Fibroblast of skin of right biceps (primary cell): ENCODE measurements around the gene LRRC75A.
"Not testable (repeated sequence)": the region's sequence is repeated elsewhere in the genome, so short reads cannot be mapped to it uniquely, and the experiment has no call there.

ENCODE experiments used
- DNase-seq: peaks from one replicate; pipeline ENCODE4 v3.0.0-alpha.2; 2013

The LRRC75A gene

DNA sequence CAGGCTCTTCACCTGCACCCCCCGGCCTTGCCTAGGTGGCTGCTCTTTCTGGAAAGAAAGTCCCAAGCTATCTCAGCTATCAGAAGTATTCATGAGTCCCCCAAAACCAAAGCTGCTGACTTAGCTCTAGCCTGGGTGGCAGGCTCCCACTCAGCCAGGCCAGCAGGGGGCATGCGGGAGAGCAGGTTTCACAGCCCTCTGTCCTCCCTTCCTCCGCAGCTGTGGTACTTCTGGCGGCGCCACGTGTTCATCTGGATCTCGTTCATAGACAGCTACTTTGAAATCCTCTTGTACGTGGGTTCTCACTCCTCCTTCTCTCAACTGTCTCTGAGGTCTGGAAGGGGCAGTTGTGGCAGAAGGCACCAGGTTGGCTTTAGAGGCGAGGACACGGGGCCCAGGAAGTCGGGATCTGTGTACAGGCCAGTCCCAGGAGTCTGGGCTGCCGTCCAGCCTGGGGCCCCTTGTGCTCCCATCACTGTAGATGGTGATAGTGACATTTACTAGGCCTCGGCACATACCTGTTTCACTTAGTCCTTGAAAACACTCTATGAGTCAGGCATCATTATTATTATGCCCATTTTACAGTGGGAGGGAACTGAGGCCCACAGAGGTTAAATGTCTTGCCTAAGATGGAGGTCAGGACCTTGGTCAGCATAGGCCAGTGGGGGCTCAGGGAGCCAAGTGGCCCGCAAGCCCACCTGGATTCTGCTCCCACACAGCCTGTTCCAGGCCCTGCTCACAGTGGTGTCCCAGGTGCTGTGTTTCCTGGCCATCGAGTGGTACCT lies 63.7 kb downstream of the LRRC75A start:
- DNase-seq, result peak; percentile 73

DNA sequence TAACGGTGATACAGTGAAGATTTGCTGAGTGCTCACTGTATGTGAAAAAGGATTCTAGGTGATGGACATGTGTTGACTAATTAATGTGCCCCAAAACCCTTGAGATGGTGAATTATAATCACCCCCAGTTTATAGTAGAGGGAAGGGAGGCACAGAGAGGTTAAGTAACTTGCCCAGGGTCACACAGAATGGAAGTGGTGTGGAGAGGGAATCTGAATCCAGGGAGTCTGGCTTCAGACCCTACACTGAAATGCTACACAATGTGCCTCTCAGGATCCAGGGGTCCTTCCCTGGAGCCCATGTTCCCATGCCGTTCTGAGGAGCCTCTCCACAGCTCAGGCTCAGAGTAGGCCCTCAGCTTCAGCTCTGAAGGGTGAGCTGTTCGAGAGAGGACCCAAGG lies 65.0 kb downstream of the LRRC75A start:
- DNase-seq, result no peak

DNA sequence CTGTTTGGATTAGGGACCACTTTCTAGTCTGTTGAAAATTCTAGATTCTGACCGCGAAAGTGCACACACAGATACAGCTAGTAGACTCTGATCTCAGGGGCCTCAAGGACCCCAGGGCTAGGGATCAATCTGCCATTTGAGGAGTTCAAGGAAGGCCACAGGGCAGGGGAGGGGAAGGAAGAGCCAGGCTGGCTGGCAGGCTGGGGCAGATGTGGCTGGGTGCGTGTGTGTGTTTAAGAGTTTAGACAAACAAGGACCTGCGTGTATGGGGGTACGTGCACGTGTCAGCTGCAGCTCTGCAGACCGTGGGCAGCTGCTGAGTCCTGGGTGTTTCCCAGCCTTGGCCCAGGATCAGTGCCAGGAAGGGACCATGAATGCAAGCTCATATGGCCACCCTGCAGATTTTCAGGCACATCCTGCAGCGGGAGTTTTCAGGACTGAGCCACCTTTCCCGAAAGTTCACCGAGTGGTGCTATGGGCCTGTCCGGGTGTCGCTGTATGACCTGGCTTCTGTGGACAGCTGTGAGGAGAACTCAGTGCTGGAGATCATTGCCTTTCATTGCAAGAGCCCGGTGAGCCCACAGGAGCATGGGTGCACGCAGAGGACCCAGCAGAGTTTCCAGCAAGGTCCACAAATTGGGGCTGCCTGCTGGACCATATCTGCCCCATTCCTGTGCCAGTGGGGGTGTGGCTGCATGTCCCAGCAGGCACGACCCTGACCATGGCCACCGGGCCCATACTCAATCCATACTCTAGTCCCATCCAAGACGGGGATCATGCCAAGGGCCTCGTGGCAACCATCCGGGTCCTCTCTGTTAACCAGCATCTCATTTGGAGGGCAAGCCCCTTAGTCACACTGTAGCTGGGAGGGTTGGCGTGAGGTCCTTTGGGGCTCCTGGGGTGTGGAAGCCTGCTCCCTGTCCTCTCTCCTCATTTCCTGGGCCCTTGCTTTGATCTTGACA lies 66.0 kb downstream of the LRRC75A start:
- no peak for DNase-seq

DNA sequence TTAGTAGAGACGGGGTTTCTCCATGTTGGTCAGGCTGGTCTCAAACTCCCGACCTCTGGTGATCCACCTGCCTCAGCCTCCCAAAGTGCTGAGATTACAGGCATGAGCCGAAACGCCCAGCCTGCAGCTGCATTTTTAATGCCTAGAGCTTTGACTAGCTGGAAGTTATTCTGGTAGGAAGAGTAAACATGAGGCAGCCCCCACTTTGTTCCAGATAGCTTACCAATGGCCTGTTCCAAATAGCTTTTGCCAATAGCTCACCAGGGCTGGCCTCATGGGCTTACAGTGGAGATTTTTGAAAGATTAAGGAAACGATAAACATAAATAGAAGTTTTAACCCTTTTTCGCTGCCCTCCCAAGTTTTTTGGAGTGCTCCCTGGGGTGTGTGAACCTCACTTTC lies 66.8 kb downstream of the LRRC75A start:
- no peak for DNase-seq

DNA sequence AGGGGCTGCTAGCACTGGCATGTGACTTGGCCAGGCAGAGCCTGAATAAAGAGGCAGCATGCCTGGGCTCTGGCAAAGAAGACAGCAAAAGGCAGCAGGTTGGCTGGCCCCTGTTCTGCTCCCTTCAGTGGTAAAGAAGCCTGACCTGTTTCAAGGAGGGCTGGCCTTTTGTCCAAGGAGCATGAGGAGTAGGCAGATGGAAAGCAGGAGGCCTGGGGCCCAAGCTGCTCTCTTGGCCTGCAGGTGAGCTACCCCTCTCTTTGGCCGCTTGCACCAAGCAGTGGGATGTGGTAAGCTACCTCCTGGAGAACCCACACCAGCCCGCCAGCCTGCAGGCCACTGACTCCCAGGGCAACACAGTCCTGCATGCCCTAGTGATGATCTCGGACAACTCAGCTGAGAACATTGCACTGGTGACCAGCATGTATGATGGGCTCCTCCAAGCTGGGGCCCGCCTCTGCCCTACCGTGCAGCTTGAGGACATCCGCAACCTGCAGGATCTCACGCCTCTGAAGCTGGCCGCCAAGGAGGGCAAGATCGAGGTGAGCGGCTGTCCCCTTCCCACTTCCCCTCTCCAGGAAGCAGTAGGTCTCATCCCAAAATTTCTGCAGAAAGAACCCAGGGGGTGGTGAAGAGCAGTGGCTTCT lies 68.6 kb downstream of the LRRC75A start:
- DNase-seq, result no peak

DNA sequence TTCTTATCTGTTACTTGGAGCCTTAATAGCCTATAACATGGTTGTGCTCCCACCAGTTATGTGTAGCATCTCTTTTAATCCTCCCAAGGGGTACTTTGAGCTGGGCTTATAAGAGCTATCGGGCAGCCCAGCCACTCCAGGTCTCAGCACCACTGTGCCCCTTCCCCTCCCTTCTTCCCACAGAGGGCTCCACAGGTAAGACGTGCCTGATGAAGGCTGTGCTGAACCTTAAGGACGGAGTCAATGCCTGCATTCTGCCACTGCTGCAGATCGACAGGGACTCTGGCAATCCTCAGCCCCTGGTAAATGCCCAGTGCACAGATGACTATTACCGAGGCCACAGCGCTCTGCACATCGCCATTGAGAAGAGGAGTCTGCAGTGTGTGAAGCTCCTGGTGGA lies 69.6 kb downstream of the LRRC75A start:
- DNase-seq, result no peak

DNA sequence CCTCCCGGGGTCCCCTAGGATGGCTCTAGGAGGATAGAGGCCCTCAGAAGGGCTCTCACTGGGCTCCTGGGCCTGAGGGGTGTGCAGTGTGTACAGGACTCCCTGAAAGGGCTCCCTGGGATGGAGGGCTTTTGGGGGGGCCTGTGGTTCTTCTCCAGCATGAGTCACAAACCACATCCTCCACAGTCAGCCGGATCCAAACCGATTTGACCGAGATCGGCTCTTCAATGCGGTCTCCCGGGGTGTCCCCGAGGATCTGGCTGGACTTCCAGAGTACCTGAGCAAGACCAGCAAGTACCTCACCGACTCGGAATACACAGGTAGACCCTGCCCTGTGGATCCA lies 72.1 kb downstream of the LRRC75A start:
- peak; percentile 89 for DNase-seq

DNA sequence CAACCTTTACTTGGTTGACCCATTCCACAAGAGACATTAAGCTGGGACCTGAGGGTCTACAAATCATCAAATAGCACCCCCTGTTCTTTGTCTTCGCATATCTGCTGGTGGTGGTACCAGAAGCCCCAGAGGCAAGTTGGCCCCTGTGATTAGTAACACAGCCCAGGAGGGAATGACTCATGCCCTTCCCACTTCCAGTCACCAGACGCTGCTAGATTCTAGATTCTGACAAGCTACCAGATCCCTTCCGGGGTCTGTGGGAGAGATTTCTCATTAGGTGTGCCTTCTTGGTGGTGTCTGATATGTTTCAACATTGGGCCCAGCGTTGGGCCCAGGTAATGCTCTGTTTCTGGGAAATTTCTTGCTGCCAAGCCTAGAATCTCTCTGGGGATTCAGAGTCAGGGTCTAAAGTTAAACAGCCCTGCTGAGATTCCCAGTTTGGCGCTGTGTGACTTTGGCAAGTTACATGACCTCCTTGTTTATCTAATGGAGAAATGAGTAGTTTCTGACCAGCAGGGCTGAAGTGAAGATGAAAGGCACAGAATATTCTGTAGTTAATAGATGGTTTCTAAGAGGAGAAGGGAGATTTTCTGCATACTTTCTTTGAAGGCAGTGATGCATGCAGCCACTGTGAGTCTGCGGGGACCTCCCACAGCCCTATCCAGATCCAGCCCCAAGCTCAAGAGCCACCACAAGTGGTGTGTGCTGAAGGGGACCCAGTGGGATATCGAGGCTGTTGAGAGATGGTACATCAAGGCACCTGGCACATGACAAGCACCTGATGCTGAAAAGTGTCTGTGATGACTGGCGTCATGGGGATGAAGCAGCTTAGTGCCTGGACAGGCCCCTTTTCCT lies 72.7 kb downstream of the LRRC75A start:
- peak; percentile 92 for DNase-seq

DNA sequence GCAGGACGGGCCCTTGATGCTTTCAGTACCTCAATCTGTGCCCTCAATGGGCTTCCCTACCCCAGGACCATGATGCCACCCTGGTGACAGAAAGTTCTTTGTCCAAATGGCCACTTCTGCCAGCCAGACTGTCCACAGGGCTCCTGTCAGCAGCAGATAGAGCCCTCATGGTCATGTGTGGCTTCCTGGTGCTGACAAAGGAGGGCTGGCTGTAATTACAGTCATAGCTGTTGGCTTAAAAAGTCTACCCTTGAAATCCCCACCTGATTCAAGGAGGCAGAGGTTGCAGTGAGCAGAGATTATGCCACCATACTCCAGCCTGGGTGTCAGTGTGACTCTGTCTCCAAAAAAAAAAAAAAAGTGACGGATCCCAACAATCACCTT lies 73.3 kb downstream of the LRRC75A start:
- no peak for DNase-seq

DNA sequence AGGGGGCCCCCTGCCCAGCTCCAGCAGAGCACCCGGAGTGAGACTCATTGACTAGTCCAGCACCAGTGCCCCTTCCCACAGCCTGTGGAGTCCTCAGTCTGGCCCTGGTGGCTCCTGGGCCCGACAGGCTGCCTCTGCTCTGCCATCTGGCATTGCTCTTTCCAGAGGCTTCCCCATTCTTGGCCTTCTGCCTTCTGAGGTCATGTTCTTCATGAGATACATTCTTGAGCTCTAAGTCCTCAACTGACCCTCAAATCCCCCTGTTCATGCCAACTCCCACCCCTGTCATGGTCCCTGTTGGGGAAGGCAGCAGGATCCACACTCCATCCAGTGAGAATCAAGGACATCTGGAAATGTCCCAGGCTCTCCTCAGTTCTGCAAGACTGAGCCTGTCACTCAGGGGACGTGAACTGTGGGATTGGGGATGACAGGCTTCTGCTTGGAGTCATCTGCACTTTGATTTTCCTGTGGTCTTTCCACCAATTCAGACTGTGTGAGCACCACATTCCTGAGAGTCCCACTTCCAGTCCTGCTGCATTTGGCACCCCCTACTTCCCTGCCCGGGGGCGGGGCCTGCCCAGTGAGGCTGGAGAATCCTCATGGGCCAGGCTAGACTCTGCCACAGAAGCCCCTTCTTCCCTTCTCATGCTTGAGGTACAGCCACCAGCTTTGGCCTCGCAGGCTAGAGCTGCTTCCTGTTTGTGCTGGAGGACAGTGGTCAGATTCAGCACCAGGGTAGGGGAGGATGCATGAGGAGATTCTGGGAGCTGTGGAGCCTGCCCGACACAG lies 73.9 kb downstream of the LRRC75A start:
- peak; percentile 76 for DNase-seq

DNA sequence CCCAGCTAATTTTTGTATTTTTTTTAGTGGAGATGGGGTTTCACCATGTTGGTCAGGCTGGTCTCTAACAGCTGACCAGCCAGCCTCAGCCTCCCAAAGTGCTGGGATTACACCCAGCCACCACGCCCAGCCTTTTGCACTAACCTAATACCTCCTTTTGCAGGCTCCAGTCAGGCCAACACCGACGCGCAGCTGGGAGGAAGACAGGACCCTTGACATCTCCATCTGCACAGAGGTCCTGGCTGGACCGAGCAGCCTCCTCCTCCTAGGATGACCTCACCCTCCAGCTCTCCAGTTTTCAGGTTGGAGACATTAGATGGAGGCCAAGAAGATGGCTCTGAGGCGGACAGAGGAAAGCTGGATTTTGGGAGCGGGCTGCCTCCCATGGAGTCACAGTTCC lies 74.6 kb downstream of the LRRC75A start:
- DNase-seq, result no peak

DNA sequence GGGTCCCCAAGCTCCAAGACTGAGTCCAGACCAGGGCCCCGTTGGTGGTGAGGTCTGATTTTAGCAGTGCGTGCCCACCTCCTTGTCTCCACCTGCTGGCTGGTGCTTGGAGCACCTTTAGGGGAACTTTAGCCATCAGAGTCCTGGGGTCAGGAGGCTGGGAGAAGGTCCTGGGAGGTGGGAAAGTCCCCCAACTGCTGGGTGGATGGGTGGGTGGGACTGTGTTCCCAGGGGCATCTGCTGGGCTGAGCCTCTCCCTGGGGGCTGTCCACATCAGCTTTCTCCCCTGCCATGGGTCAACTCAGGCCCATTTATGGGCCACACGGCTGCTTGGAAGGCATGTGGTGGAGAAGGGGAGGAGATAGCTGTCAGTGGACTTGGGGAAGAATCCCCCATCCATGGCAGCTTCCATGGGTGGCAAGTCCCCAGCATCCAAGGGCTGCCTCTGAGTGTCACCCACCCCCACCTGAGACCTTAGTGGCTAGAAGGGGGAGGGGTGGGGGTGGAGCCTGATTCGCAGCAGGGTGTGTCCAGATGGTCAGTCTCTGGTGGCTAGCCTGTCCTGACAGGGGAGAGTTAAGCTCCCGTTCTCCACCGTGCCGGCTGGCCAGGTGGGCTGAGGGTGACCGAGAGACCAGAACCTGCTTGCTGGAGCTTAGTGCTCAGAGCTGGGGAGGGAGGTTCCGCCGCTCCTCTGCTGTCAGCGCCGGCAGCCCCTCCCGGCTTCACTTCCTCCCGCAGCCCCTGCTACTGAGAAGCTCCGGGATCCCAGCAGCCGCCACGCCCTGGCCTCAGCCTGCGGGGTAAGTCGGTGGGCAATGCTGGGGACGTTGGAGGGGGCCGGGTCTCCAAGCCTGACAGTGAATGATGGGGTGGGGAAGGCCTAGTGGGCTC lies 76.7 kb downstream of the LRRC75A start, which contains the start of gene TRPV2:
Gene TRPV2 (plus strand): TSS at position 541 of the 894 bp plus-strand sequence. CDS start 2,098 bp downstream, outside the sequence.
- DNase-seq, result no peak

DNA sequence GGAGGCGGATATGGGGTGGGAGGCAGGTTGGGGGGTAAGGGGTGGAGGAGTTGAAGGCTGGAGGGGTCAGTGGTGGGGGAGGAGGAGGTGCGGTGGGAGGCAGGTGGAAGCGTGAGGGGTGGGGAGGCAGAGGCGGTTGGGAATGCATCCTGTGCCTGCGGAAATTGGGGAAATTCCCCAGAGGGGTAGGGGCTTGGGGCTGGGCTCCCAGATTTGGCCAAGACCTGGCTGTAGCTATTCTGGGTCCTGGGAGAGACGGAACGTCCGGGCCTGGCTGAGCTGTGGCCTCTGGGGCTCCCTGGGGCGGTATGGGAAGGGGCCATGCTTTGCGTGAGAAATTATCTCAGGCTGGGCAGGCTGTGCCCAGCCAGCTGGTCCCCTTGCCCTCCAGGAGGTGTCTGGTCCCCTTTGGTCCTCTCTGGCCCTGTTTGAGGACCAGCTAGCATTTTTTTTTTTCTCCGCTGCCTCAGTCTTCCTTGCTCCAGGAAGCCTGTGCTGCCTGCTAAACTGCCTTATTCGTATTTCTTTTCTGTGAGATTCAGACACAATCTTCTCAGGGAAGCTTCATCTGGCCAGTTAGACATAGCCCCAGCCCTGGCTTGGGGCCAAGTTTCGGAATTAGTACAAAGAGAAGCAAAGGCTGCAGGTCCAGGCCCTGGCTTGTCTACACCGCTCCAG lies 83.9 kb downstream of the LRRC75A start:
- peak; percentile 38 for DNase-seq

DNA sequence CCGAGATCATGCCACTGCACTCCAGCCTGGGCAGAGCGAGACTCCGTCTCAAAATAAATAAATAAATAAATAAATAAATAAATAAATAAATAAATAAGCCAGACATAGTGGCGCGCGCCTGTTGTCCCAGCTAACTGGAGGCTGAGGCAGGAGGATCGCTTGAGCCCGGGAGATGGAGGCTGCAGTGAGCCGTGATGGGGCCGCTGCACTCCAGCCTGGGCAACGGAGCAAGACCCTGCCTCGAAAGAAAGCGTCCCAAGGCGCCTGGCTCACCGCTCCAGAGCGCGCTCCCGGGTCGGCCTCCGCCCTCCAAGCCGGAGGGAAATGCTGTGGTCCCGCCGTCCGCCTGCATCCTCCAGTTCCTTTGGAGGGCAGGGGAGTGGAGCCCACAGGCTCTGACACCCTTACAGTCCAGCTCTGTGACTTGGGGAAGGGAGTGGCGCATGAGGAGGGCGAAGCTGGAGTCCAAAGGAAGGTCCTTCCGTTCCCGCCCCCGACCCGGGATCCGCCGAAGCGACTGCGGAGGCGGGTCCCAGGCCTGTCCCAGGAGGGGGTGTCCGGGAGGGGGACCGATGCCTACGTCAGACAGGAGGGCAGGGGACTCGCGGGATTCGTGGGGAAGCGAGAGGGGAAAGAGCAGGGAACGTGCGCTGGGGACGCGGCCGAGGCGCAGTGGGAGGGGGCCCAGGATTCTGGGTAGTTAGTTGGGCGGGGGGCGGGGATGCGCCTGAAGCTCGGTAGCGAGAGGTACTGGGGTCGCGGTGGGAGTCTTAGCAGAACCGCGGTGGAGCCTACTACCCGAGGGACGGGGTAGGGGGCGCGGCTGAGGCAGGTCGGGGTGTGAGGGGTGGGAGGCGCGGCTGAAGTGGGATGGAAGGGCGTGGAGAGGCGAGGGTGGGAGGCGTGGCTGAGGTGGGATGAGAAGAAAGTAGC lies 85.0 kb downstream of the LRRC75A start:
- peak; percentile 33 for DNase-seq

DNA sequence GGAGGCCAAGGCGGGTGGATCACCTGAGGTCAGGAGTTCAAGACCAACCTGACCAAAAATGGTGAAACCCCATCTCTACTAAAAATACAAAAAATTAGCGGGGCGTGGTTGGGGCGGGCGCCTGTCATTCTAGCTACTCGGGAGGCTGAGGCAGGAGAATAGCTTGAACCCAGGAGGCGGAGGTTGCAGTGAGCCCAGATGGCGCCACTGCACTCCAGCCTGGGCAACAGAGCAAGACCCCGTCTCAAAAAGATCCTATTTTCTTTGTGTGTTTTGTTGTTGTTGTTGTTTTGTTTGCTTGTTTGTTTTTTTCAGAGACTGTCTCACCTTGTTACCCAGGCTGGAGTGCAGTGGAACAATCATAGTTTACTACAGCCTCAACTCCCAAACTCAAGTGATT lies 88.1 kb downstream of the LRRC75A start:
- not testable (repeated sequence) for DNase-seq

DNA sequence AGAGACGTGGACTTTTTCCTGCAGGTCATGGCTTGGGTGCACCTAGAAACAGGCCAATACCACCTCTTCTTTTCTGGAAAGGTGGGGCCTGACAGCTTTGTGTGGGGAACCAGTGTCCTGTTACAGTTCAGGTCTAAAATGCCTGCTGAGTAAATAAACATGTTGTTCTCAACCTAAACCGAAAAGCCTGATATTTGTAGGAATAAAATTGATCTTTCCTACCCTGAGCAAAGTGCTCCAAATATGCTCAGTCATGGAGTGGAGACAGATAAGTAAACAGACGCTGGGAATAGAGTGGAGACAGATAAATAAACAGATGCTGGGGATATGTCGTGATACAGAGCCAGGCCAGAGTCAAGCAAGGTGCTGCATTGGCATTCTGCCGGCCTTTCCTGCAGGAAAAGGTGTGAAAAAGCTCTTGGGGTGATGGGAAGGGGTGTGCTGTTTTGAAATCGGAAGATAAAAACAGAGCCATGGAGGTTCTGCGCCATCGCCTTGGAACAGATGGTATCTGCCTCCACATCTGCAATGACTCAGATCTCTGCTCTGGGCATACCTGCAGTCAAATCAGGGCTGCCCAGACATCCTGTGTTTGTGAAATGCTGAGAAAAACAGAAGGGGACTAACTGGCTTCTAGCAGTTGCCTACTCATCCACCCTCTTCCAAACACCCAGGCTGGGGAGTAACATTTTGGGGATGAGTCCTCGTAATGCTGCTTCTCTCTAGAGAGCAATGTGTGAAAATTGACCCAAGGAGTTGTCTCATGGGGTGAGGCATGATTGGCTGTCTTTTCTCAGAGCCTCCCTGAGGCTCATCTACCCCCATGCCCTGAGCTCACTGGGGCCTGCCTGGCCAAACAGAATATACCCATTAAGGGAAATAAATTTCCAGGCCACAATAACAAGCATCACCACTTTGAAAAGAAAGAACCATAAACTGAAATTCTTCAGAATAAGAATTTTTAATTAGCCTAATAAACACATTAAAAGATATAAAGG lies 93.4 kb downstream of the LRRC75A start:
- peak; percentile 5 for DNase-seq

DNA sequence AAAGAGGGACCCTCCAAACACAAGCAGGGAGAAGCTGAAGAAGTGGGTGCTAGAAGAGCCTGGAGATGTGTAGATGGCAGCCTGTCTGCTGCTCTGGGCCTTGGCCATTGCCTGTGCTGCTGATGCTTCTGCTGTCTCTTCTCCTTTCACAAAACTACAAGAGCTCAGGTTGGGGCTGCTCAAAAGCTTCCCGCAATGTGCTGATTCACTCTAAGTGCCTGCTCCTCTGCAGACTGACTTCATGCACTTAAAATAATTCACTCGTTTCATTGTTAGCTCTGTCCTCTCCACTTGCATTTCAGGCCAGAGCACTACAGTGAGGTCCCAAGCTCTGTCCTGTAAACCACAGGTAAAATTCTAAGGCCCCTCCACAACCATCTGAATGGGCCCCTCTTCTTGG lies 95.3 kb downstream of the LRRC75A start:
- DNase-seq, result not testable (repeated sequence)
